Endothelial cell of umbilical vein (primary cell): ENCODE measurements around the gene EML1. TPM values are rescaled to one million over a fixed set of nuclear protein-coding genes. Genes with fewer than 3 reads are reported as not detected.

Source experiments
- BruUV-seq: library from RNA; stranded (reverse); fragments of 400-500 nt; replicated peaks from 2 replicates; lab custom pipeline; 2021; lab: Mats Ljungman, UMichigan
- CTCF ChIA-PET: fragments of 300-600, 350-600 bp; sonication (Branson Sonifier 250); formaldehyde crosslinking; loops from one replicate; lab custom pipeline; 2021; ENCODE audit warnings: antibody characterized with exemption, inconsistent platforms; lab: Charles Lee
- POLR2A ChIA-PET: fragments of 300-600, 350-600 bp; sonication (Branson Sonifier 250); formaldehyde crosslinking; loops from one replicate; lab custom pipeline; 2021; ENCODE audit warnings: antibody characterized with exemption, inconsistent platforms; lab: Charles Lee
- DNase-seq: peaks from one replicate; pipeline ENCODE4 v3.0.0-alpha.2; 2011; ENCODE audit warnings: low read depth, low spot score
- FAIRE-seq: peaks from 2 replicates; lab custom pipeline; 2011; peaks lifted over from hg19 to GRCh38; lab: Jason Lieb, UNC
- H2AFZ ChIP-seq: 2 replicates; pipeline ENCODE4 v1.6.0; 2012; ENCODE audit warnings: low read depth, low read length, control low read depth, inconsistent platforms
- H3K27ac ChIP-seq: 2 replicates; pipeline ENCODE4 v1.5.1; 2011; ENCODE audit warnings: low read depth, mild to moderate bottlenecking, control low read depth, low read length, moderate library complexity; ENCODE audit not compliant: insufficient read depth
- H3K27me3 ChIP-seq, 2 experiments: 2 replicates each; pipeline versions ENCODE4 v1.6.0 to v1.6.1; 2011; ENCODE audit warnings: low read length in 2 of 2, mixed read lengths in 1 of 2; ENCODE audit not compliant: control insufficient read depth in 2 of 2, insufficient read depth in 2 of 2
- H3K36me3 ChIP-seq, 2 experiments: 2 replicates in 1 of 2; 3 replicates in 1 of 2; pipeline ENCODE4 v1.5.1; 2011; ENCODE audit warnings: low read length in 2 of 2, mild to moderate bottlenecking in 1 of 2, moderate library complexity in 1 of 2; ENCODE audit not compliant: control insufficient read depth in 2 of 2, insufficient read depth in 2 of 2; ENCODE audit errors: extremely low read depth in 1 of 2
- H3K4me1 ChIP-seq: 3 replicates; pipeline ENCODE4 v1.5.1; 2011; ENCODE audit warnings: mild to moderate bottlenecking, low read length; ENCODE audit not compliant: control insufficient read depth, insufficient read depth; ENCODE audit errors: extremely low read depth
- H3K4me2 ChIP-seq: 2 replicates; pipeline ENCODE4 v1.6.1; 2011; ENCODE audit warnings: low read length, control low read depth, mixed read lengths; ENCODE audit not compliant: insufficient read depth
- H3K4me3 ChIP-seq, 3 experiments: fragments of 200-600 bp in 1 of 3; sonication (generic), shearing (Covaris generic) in 1 of 3; replicated peaks in 1 of 3; 2 replicates each; pipeline ENCODE4 v1.5.1; 2011 to 2016; ENCODE audit warnings: control low read depth in 3 of 3, low read length in 3 of 3, mild to moderate bottlenecking in 2 of 3, inconsistent platforms in 1 of 3, low read depth in 1 of 3, moderate library complexity in 1 of 3; ENCODE audit not compliant: insufficient read depth in 1 of 3
- H3K79me2 ChIP-seq: 2 replicates; pipeline ENCODE4 v1.6.0; 2012; ENCODE audit warnings: low read length, inconsistent platforms; ENCODE audit not compliant: control insufficient read depth, insufficient read depth
- H3K9ac ChIP-seq: replicated peaks from 2 replicates; pipeline ENCODE3; 2011; ENCODE audit warnings: low read length, control low read depth; ENCODE audit not compliant: insufficient read depth; ENCODE audit errors: extremely low read depth
- H3K9me1 ChIP-seq: replicated peaks from 3 replicates; pipeline ENCODE4 v1.6.0; 2011; ENCODE audit warnings: mild to moderate bottlenecking, low read length; ENCODE audit not compliant: control insufficient read depth, insufficient read depth; ENCODE audit errors: extremely low read depth
- H3K9me3 ChIP-seq: replicated peaks from 2 replicates; pipeline ENCODE4 v1.5.1; 2012; ENCODE audit warnings: low read length, inconsistent platforms; ENCODE audit not compliant: control insufficient read depth, insufficient read depth
- H4K20me1 ChIP-seq: replicated peaks from 2 replicates; pipeline ENCODE3; 2011; ENCODE audit warnings: mild to moderate bottlenecking, low read length; ENCODE audit not compliant: control insufficient read depth, insufficient read depth; ENCODE audit errors: extremely low read depth
- EZH2 ChIP-seq: IDR thresholded peaks from 2 replicates; pipeline ENCODE4 v1.6.1; 2012; ENCODE audit warnings: borderline replicate concordance, low read depth, mild to moderate bottlenecking, moderate library complexity, low read length, inconsistent platforms; ENCODE audit not compliant: severe bottlenecking
- FOS ChIP-seq: IDR thresholded peaks from 2 replicates; pipeline ENCODE4 v1.6.1; 2011; ENCODE audit warnings: mild to moderate bottlenecking, low read length, moderate library complexity, borderline replicate concordance; ENCODE audit not compliant: insufficient read depth
- GATA2 ChIP-seq: IDR thresholded peaks from 2 replicates; pipeline ENCODE4 v1.7.0; 2011; ENCODE audit warnings: low read depth, mild to moderate bottlenecking, moderate library complexity, mixed read lengths, low read length; ENCODE audit not compliant: insufficient read length, insufficient read depth
- JUN ChIP-seq: IDR thresholded peaks from 2 replicates; pipeline ENCODE4 v1.6.1; 2011; ENCODE audit warnings: borderline replicate concordance, low read depth; ENCODE audit not compliant: insufficient read length, insufficient read depth
- MAX ChIP-seq: IDR thresholded peaks from 2 replicates; pipeline ENCODE4 v1.6.1; 2011; ENCODE audit not compliant: insufficient read depth, insufficient read length
- MYC ChIP-seq: IDR thresholded peaks from one replicate; pipeline ENCODE4 v1.6.1; 2011; ENCODE audit warnings: mild to moderate bottlenecking, low read depth, low read length
- POLR2A ChIP-seq: IDR thresholded peaks from 2 replicates; pipeline ENCODE4 v1.6.1; 2012; ENCODE audit warnings: low read depth, mild to moderate bottlenecking, control low read depth, low read length
- POLR2AphosphoS5 ChIP-seq: IDR thresholded peaks from 2 replicates; pipeline ENCODE4 v1.6.1; 2012; ENCODE audit warnings: low read depth, mild to moderate bottlenecking, control low read depth, low read length, moderate library complexity; ENCODE audit not compliant: insufficient read depth
- dilution Hi-C: fragments of 300-500 bp; cut with MboI; formaldehyde crosslinking; loops from one replicate; pipeline ENCODE4 v1.15.0; 2019; ENCODE audit warnings: low sequenced_read_pairs; ENCODE audit not compliant: extremely low pct_ligation_motif_present
- intact Hi-C: fragments of 100-400 bp; cut with micrococcal nuclease; formaldehyde crosslinking; loops from one replicate; pipeline ENCODE4 v1.10.0; 2022
- polyA plus RNA-seq, 4 experiments: library from polyadenylated mRNA; depleted of rRNA in 3 of 4; stranded (reverse) in 3 of 4; unstranded in 1 of 4; fragments of >200 nt; gene quantifications; 2 replicates each; pipeline versions ENCODE4 v1.2.1 to v1.2.3, GENCODE V29; 2011 to 2012; ENCODE audit warnings: missing spikeins in 1 of 4
- total RNA-seq: library from RNA; stranded (reverse); gene quantifications from 2 replicates; pipeline ENCODE4 v1.2.3, GENCODE V29; 2021
- TF ChIP-seq, protein P1 (sequence below), 2 donors: IDR thresholded peaks; 1 replicate in 1 of 2; 2 replicates in 1 of 2; pipeline ENCODE4 v1.5.1; 2011; ENCODE audit warnings: low read length in 2 of 2, mild to moderate bottlenecking in 2 of 2, moderate library complexity in 2 of 2, control low read depth in 1 of 2, inconsistent platforms in 1 of 2, low read depth in 1 of 2; ENCODE audit not compliant: insufficient read depth in 1 of 2; ENCODE audit errors: extremely low read depth in 1 of 2

EML1 gene
- total and polyA plus RNA-seq, 2 donors (not counting 3 experiments of a cell fraction or from before 2014, with no cell fraction given): 22.9 to 33.0 TPM

GRCh38 chr14:99780690-99781089, 12.5 kb upstream of the EML1 start:
- no peak overlapping the region for H3K9ac ChIP-seq
- CTCF ChIA-PET: no interaction called here
- H3K9me3 ChIP-seq: no peaks in the 10 kb centered on the region
- no peak for FAIRE-seq
- dilution Hi-C loops (no loop called here), intact Hi-C loops (no loop called here)
- DNase-seq: no peak
- H4K20me1 ChIP-seq: no peaks in the 10 kb centered on the region
- H3K36me3 ChIP-seq: no peaks in the 10 kb centered on the region
- H3K4me3 ChIP-seq: no peak overlapping the region
- TF ChIP-seq MYC (no peak), JUN (no peak), FOS (no peak), POLR2AphosphoS5 (no peak), GATA2 (no peak), POLR2A (no peak), EZH2 (no peak), MAX (no peak)
- TF ChIP-seq, protein P1, sequence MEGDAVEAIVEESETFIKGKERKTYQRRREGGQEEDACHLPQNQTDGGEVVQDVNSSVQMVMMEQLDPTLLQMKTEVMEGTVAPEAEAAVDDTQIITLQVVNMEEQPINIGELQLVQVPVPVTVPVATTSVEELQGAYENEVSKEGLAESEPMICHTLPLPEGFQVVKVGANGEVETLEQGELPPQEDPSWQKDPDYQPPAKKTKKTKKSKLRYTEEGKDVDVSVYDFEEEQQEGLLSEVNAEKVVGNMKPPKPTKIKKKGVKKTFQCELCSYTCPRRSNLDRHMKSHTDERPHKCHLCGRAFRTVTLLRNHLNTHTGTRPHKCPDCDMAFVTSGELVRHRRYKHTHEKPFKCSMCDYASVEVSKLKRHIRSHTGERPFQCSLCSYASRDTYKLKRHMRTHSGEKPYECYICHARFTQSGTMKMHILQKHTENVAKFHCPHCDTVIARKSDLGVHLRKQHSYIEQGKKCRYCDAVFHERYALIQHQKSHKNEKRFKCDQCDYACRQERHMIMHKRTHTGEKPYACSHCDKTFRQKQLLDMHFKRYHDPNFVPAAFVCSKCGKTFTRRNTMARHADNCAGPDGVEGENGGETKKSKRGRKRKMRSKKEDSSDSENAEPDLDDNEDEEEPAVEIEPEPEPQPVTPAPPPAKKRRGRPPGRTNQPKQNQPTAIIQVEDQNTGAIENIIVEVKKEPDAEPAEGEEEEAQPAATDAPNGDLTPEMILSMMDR (IDR thresholded peaks at IDR 0.05; ENCODE audit: extremely low read depth in 1 of 2, insufficient read depth in 1 of 2, low read depth in 1 of 2, low read length in 2 of 2): no peak
- H3K4me2 ChIP-seq: no peak overlapping the region
- no peaks in the 10 kb centered on the region for H3K79me2 ChIP-seq
- H3K4me1 ChIP-seq: no peaks in the 10 kb centered on the region
- no TSS peak for BruUV-seq
- H2AFZ ChIP-seq: no peak overlapping the region
- H3K9me1 ChIP-seq: no peaks in the 10 kb centered on the region
- H3K27me3 ChIP-seq: no peaks in the 10 kb centered on the region
- POLR2A ChIA-PET: no interaction called here
- H3K27ac ChIP-seq: no peak overlapping the region
